Right renal cortex interstitium (tissue), 3 donors: ENCODE results near the gene C5orf15. TPM values are rescaled to one million over a fixed set of nuclear protein-coding genes. Genes with fewer than 3 reads are reported as not detected.
"Not testable (repeated sequence)": the region's sequence is repeated elsewhere in the genome, so short reads cannot be mapped to it uniquely, and the experiment has no call there.

Experiments used
- DNase-seq, 3 donors: peaks; one replicate each; pipeline ENCODE4 v3.0.0-alpha.2; 2013; ENCODE audit warnings: low read depth in 3 of 3, low spot score in 2 of 3
- polyA plus RNA-seq, 3 donors: library from polyadenylated mRNA; unstranded; fragments of 120-200 nt; gene quantifications; one replicate each; pipeline ENCODE4 v1.2.1, GENCODE V29; 2013; ENCODE audit not compliant: insufficient read length in 3 of 3

The C5orf15 gene
- polyA plus RNA-seq, 3 donors = 140 to 149 (median 146) TPM

DNA sequence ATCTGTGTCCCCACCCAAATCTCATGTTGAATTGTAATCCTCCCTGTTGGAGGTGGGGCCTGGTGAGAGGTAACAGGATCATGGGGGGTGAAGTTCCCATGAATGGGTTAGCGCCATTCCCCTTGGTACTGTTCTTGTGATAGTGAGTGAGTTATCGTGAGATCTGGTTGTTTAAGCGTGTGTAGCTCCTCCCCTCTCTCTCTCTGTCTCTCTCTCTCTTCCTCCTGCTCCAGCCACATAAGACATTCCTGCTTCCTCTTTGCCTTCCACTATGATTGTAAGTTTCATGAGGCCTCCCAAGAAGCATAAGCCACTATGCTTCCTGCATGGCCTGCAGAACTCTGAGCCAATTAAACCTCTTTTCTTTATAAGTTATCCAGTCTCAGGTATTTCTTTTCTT is 28.8 kb downstream of the C5orf15 start:
- DNase-seq = no peak

DNA sequence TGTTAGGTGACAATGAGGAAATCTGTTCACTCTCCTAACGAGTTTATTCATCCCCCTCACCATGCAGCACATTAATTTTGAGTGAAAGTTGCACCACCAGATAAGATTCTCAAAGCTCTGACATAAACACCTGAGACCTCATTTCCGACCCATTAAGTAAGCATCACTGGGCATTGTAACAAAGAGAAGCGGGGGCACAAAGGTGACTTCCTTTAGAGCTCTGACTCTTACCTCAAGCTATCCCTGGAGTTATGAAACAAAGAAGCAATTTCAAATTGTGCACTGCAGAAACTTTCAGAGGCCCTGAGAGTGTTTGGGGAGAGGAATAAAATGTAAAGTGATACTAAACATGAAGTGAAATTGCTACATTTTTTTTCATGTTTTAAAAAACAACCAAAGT is 29.5 kb downstream of the C5orf15 start:
- peak in 1 of 3 donors; percentile 40 for DNase-seq

DNA sequence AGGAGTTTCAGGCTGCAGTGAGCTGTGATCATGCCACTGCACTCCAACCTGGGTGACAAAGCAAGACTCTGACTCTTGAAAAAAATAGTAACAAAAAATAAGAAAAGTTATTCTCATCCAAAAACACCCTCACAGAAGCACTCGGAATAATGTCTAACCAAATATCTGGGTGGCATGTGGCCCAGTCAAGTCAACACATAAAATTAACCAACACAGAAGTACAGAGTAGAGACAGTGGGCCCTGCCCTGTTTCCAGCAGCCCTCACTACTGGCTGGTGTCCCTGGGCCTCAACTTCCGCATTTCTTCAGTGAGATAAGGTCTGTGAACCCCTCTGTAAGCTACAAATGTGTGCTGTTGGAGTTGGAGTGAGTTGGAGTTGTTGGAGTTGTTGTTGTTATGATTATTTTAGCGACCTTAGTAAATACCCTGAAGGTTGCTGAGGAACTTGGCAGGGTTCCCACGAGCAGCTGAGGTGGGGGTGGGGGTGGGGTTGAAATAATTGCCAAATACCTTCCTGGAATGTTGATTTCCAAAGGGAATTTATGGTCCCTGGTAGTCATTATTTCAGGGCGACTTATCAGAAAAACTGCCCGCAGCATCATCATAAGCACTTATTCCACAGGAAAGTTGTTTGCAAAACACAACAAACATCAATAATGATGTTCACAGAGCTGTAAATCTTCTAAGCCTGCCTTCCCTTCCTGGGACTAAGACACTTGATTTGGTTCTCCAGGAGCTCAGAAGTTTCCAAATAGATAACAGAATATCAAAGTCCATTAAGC is 30.2 kb downstream of the C5orf15 start:
- DNase-seq = peak in 1 of 3 donors; percentile 23

DNA sequence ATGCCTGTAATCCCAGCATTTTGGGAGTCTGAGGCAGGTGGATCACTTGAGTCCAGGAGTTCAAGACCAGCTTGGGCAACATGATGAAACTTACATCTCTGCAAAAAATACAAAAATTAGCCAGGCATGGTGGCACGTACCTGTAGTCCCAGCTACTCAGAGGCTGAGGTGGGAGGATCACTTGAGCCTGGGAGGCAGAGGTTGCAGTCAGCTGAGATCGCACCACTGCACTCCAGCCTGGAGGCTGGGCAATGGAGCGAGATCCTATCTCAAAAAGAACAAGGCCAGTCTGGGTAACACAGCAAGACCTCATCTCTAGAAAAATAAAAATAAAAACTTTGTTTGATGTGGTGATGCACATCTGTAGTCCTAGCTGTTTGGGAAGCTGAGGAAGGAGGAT is 30.8 kb downstream of the C5orf15 start:
- not testable (repeated sequence) for DNase-seq

DNA sequence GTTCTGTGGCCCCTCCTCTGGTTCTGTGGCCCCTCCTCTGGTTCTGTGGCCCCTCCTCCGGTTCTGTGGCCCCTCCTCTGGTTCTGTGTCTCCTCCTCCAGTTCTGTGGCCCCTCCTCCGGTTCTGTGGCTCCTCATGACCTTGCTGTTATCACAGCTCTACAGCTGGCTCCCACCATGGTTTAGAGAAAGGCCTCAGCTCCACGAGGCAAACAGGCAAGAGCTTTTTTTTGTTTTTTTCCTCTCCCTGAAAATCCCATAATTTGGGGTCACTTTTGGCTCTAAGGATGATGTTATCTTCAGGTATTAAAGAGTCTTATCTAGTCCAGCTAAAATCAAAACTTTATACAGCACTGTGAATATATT is 31.8 kb downstream of the C5orf15 start:
- no peak for DNase-seq

DNA sequence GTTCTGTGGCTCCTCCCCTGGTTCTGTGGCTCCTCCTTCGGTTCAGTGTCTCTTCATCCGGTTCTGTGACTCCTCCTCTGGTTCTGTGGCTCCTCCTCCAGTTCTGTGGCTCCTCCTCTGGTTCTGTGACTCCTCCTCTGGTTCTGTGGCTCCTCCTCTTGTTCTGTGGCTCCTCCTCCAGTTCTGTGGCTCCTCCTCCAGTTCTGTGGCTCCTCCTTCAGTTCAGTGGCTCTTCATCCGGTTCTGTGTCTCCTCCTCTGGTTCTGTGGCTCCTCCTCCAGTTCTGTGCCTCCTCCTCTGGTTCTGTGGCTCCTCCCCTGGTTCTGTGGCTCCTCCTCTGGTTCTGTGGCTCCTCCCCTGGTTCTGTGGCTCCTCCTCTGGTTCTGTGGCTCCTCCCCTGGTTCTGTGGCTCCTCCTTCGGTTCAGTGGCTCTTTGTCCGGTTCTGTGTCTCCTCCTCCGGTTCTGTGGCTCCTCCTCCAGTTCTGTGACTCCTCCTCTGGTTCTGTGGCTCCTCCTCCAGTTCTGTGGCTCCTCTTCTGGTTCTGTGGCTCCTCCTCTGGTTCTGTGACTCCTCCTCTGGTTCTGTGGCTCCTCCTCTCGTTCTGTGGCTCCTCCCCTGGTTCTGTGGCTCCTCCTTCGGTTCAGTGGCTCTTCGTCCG is 32.3 kb downstream of the C5orf15 start:
- DNase-seq = not testable (repeated sequence)

DNA sequence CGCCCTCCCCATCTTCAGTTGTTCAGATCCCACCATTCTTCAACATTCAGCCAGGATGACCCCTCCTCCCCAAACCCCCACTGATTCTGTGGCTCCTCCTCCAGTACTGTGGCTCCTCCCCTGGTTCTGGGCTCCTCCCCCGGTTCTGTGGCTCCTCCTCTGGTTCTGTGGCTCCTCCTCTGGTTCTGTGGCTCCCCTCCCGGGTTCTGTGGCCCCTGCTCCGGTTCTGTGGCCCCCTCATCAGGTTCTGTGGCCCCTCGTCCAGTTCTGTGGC is 32.8 kb downstream of the C5orf15 start:
- DNase-seq = no peak

DNA sequence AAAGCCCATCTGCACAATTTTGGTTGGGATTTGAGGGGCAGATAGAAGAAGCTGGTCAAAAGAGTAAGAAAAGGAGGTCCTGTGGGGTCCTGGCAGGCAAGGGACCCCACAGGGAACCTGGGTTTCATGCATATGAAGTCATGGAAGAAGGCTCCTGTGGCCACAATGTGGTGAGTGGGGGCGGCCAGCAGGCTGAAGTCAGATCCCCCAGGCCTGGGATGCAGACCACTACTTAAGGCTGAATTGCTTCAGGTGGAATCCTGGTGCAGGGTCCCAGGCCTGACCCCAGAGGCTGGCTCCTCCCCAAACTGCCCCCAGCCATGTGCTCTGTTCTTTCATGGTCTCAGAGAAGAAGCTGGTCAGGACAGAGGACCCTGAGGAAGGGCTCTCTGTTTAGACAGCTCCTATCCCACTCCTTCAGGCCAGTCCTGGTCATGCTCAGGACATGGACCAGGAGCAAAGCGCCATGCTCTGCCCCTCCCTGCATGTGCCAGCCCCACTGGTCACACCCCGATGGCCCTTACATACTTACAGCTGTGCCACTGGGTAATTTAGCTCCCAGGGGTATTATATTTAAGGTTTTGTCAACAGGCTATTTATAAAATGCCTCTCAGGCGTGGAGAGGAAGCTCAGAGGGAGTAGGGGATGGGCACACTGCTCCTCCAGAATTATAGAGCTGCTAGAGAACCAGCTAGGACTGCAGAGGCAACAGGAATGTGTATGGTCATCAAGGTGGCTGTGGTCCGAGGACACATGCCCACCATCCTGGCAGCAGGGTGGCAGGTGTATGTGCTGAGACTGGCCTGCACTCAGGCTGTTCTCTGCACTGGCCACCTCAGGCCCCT is 33.4 kb downstream of the C5orf15 start:
- DNase-seq = peak in 1 of 3 donors; percentile 19

DNA sequence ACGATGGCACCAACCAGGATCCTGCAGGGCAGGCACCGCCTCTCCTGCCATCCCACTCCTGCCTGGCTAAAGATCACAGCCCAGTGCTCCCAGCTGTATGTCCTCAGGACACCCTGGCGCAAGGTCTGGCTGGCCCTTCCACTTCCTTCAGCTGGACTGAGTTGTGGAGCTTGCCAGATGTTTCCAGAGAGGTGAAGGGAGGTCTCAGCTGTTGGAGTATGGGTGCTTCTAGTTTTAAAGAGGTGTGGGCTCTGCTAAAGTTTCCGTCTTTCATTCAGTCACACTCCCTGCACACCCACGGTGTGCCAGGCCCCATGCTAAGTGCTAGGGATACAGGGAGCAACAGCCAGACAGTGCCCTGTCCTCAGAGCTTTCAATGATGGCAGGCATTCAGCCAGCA is 34.1 kb downstream of the C5orf15 start:
- no peak for DNase-seq

DNA sequence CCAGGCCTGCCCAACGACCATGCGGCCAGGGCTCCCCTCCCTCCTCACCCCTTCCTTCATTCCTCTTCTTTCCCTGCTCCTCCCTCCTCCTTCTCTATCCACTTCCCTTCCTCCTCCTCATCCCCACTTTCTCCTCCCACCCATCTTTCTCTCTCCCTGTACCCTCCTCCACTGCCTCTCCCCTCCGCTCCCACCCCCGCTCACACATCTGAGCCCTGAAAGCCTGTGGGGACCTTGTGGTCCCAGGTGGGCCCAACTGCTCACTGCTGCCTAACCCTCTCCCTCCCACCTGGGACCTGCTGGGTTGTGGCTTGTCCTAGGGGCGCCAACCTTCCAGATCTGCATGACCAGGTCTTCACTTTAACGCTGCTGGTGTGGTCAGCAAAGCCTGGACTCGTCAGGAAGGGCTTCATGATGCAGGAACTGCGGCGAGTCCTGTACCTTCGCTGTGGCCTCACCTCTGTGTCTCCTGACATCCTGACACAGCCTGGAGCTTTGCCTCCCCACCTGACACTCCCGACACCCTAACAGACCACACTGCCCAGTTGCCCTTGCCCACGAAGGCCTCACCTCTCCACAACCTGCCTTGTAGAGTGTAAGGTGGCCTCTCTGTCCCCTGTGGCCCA is 34.6 kb downstream of the C5orf15 start:
- DNase-seq = no peak

DNA sequence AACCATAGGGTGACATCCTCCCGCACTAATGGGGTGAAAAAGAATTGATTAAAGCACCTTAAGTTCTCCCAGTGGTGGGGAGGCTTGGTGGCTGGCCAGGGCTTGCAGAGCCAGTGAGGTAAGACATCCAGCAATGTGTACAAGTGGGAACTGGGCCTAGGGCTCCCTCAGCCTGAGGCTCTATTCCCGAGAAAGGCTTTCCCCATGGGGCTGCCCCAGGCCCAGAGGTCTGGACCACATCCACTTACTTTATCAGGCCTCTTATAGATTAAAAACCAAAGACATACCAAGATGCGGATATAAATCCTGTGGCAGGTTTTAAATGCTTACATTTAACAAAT is 35.3 kb downstream of the C5orf15 start:
- no peak for DNase-seq

DNA sequence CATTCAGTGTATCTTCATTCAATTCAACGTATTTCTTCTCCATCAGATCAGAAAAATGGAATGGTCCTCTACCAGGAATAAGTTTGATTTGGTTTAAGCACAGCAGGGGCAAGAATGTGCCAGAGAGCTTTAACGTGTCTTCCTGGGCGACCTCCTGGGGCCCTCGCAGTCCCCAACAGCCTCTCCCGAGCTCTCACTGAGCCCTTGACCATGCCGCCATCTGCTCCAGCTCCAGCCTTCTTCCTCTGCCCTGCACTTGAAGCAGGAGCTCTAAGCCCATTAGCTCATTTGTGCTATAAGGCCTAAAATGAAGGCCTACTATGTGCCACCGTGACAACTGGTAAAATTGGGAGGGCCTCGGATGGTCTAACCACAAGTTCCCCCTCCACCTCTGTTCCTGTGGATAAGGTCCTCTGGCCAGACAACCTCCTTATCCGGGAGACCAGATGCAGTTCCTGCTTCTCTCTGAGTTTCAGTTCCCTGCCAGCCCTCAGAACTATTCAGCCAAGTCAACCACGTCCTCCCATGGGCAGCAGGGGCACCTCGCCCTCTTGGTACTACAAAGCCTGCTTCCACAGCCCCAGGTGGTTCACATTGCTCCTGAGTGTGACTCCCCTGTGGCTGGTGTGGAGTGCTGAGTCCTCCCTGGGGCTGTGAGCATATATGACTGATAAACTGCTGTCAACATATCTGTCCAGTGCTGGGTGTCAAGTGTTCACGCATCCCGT is 35.8 kb downstream of the C5orf15 start:
- DNase-seq = no peak

DNA sequence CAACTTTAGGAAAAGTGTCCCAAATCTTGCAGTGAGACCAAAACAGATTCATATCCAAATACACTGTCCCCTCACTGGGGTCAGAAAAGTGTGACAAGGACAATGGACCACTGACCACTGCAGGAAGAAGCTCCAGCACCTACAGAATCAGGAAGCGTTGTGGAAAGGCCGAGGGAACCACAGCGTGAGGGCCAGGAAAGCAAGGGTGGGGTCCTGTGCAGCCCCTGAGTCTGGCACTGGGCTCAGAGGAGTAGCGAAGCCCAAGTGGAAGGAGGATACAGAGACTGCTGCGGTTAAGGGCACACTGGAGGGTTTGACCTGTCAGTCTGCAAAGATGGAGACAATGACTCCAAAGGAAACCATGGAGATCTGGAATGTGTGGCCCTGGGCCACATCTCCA is 36.9 kb downstream of the C5orf15 start:
- DNase-seq = no peak

DNA sequence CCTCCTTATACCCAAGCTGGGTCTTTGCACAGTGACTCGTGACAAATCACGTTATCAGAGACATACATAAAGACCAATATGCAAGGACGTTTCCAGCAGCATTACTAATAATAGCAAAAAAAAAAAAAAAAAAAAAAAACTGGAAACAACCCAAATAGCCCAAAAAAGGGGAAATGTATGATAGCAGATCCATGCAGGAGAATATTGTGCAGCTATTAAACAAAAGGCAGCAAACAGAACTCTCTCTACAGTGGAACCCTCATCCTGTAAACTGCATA is 37.7 kb downstream of the C5orf15 start:
- DNase-seq = no peak

DNA sequence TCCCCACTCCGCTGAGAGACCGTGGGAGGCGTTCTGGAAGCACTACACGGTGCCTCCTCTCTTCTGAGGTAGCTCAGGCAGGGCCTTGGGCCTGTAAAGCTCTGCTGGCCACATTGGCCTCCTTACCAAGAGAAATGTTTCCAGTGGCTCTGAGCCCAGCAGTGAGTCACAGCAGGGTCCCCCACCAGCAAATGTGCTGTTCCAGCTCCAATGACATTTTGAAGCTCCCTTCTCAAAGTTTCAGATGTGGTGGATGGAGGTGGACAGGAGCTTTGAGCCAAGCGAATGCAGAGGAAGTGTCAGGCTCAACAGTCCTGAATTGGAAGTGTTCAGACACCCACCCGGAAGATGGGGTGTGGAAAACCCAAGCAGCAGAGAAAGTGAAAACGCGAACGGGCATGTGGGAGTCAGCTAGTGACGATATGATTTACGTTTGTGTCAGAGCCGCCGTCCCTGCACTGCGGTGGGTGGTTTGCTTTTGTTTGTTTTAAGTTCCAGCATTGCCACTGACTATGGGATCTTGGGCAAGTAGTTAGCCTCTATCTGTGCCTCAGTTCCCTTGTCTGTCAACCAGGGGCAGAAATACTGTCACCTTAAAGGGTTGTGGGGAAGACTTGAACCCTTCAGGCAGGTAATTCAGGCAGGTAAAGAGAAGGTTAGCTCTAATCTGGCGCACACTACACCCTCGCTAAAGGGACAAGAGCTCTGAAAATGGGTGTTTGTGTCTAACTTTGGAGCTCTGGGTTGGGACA is 38.2 kb downstream of the C5orf15 start:
- DNase-seq = peak in 1 of 3 donors; percentile 19

DNA sequence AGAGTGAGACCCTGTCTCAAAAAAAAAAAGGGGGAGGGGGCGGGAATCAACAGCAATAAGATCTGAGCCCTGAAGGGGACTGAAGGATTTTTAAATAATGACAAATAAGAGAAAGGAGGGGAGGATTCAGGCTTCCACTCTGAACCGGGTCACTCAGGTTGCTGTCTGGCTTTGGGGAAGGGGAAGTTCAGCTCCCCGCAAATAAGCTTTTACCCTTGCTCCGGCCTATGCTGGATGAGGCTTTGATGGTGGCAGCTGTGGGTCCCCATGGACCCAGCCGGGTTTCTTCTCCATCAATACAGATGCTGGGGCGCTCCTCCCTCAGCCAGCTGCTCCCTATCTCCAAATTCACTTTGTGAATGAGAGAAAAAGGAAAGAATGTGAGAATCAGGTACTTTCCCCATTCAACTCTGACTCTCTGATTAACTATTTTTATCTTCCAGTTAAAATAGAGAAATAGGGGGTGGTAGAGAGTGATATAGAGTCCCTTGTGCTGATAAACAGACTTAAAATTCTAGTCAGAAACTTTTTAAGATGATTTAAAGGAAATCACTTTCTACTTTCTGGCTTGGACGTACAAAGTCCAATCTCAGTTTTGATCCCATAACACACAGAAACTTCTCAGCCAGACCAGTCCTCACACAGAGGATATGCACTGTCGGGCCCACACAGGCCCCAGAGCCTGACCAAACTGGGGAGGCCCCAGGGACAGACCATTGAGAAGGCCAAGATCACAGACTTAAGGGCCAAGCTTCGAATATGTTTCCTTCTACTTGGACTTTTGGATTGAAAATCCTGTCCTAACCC is 39.6 kb downstream of the C5orf15 start:
- DNase-seq = no peak

DNA sequence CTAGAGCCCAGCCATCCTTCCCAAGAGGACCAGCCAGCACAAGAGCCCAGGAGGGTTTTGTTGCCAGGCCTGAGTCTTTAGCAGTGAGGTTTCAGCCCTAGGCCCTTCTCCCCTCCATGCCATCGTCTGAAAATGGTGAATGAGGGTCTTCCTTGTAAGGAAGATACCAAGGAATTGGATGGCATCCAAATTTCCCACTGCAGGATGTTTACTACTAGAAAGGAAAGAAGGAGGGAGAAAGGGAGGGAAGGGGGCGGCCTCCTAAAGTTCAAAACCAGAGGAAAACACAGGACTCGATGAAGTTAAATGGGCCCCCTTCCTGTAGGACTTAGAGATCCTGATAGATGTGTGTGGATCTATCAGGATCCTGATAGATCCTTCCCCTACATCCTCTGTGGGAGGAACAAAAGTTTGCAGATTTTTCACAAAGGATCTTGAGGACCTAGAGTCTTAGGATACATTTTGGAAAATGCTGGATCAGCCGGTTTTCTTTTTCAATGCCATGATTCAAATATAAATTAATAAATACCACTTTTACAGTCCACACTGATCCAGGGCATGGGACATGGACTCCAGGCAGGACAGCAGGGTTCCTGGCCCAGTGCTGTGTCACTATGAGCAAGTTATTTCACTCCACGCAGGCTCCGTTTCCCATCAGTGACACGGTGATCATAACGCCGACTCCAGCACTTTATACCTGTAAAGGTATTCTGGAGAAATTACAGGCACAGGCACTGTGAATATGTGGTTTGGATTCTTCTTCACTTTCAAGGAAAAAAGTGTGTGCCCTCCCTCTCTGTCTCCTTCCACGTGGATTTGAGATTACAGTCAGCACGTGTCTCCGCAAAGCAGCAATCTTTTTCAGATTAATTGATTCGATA is 40.9 kb downstream of the C5orf15 start:
- DNase-seq = peak in 1 of 3 donors; percentile 29

DNA sequence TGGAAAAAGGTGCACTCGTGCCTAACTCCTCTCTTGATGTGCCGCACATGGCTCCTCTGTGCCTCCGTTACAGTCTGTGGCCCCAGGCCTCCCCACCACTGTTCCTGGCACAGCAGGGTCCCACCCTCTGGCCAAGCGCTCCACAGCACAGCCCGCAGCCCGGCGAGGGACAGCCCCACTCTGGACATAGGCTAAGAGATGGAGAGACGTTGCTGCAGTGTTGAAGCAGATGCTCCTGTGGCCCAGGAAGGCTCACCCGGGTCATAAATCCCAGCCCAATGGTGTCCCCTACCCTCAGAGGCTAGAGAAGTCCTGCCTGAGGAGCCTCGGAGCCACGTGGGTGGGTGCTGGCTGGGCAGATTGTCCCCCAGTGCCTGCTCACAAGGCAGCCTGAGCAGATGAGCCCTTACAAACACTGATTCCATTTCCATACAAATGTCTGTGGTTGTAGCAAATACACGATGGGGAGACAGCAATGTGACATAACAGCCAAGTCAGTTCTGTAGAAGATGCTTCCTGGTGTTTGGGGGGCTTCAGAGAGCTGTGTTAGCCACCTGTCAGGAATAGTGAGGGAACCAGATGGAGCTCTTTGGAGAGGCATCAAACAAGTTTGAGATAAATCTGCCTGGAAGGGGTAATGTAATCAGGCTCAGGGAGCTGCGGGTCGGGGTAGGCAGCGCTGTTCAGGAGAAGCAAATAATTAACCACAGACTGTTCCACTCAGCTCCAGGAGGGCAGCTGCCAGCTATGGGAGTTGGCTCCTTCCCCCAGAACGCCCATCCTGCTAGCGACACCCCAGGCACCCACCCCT is 41.7 kb downstream of the C5orf15 start:
- DNase-seq = peak in 1 of 3 donors; percentile 24
